Mucosa of rectum (tissue), 2 donors: ENCODE results near the gene ALK.

Experiments
- H3K27ac ChIP-seq, 2 donors: one replicate each; pipeline ENCODE4 v1.7.0; 2013; ENCODE audit warnings: inconsistent platforms in 2 of 2, low read depth in 2 of 2, low read length in 2 of 2
- H3K27me3 ChIP-seq, 2 donors: one replicate each; pipeline ENCODE4 v1.7.0; 2013; ENCODE audit warnings: low read length in 2 of 2; ENCODE audit not compliant: control insufficient read depth in 2 of 2, insufficient read depth in 2 of 2
- H3K36me3 ChIP-seq, 2 donors: one replicate each; pipeline ENCODE4 v1.7.0; 2013; ENCODE audit warnings: low read length in 2 of 2; ENCODE audit not compliant: control insufficient read depth in 2 of 2, insufficient read depth in 2 of 2
- H3K4me1 ChIP-seq, 2 donors: one replicate each; pipeline ENCODE4 v1.7.0; 2013; ENCODE audit warnings: low read length in 2 of 2, mild to moderate bottlenecking in 1 of 2; ENCODE audit not compliant: control insufficient read depth in 2 of 2, insufficient read depth in 2 of 2
- H3K4me3 ChIP-seq, 2 donors: one replicate each; pipeline ENCODE4 v1.7.0; 2013; ENCODE audit warnings: low read length in 2 of 2
- H3K9ac ChIP-seq, 2 donors: one replicate each; pipeline ENCODE4 v1.7.0; 2013; ENCODE audit warnings: low read length in 2 of 2, low read depth in 1 of 2, mild to moderate bottlenecking in 1 of 2
- H3K9me3 ChIP-seq, 2 donors: one replicate each; pipeline ENCODE4 v1.7.0; 2013; ENCODE audit warnings: low read length in 2 of 2; ENCODE audit not compliant: control insufficient read depth in 2 of 2
- donor health status: healthy.
- donor health status: Normal muscosa, but diverticular disease.

Gene ALK

DNA sequence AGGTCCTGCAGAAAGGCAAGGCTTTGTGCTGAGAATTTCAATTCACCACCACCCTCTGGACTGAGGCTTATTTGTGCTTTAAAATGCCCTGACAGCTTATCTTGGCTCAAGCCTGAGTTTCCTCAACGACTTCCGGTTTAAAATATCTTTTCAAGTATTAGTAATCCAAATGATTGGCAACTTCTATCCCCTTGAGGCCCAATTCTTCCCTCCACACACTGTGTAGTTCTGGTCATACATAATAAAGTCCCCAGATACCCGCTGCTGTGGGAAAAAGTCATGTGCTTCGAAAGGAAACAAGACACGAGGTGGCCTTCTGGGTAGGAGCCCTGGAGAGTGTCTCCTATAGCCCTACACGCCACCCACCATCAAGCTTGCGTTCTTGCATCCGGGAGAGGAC is 393.4 kb downstream of the ALK start:
- Histone ChIP-seq H3K4me1 (no peaks in the 10 kb centered on the region), H3K36me3 (no peaks in the 10 kb centered on the region)

DNA sequence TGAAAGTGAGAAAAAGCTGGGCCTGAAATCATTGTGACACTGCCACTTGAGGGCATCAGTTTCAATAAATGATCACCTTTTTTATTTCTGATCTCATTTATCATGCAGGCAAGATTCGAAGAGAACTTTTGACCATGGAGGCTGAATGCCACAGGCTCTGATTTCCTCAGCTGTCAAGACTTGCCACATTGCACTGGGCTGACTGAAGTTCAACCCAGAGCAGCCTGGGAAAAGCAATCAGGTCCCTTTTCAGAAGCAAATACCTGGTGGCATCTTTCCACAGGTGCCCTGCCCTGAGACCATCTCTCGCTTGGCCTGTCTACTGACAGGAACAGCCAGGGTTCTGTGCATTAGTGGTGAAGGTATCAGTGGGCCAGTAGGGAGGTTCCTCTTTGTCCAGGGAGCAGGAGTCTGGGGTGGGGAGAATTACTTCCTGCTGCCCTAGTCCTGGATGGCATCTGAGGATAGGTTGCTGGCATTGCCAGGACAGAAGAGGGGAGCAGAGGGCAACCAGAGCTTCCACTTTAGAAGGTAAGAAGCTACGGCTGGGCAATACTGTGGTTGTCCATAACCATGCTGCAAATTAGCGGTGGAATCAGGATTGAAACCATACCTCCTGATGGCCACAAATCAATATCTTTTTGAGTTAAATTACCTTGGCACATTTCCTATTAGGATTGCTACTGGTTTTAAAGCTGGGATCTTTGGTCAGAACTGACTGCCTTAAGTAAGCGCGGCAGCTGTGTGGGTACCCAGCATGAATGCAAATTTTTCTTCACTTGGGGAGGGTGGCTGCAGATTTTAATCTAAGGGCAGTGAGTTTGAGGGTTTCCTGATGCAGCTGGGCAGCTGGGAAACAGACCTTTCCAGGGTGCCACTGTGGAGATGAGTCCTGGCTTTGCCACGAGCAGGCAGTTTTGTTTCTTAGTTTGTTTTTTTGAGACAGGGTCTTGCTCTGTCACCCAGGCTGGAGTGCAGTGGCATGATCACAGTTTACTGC is 394.5 kb downstream of the ALK start:
- Histone ChIP-seq H3K9ac (no peak overlapping the region), H3K27me3 (no peaks in the 10 kb centered on the region), H3K36me3 (no peaks in the 10 kb centered on the region), H3K9me3 (no peaks in the 10 kb centered on the region), H3K4me3 (no peak overlapping the region), H3K4me1 (no peaks in the 10 kb centered on the region), H3K27ac (no peak overlapping the region)

More for the DNA sequence above, 393.4 kb downstream of the ALK start:
- H3K27me3 ChIP-seq: no peaks in the 10 kb centered on the region
- H3K9me3 ChIP-seq: no peaks in the 10 kb centered on the region
- H3K4me3 ChIP-seq: no peak overlapping the region
- no peak overlapping the region for H3K9ac ChIP-seq
- no peak overlapping the region for H3K27ac ChIP-seq

DNA sequence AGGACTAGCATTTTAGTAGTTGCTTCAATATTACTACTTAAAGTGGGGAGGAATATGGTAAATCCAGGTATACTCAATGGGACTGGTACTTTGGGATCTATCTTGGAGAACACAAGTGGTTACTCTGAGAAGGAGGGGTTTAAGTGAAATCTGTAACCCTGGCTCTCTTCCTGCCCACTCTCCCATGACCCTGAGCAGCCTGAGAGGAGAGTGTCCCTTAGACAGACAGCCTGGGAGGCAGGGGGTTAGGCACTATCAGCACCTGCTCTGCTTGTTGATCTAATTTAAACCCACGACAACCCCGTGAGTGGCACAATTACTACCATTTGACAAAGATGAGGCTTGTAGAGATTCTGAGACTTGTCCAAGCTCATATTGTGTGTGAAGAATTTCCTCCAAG is 395.5 kb downstream of the ALK start:
- H3K27me3 ChIP-seq: no peaks in the 10 kb centered on the region
- no peak overlapping the region for H3K9ac ChIP-seq

DNA sequence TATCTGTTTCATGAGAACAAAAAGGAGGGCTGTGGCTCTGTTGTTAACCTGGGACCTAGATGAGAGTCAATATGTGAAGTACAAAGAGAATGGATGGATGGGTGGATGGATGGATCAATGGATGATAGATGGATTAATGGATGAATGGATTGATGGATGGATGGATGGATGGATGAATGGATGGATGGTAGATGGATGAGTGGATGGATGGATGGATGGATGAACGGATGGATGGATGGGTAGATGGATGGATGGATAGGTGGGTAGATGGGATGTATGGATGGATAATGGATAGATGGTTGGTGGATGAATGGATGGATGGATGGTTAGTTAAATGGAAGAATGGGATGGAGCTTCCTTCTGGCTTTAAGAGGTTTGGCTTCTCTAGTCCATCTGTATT is 396.7 kb downstream of the ALK start:
- Histone ChIP-seq H3K9ac (no peak overlapping the region), H3K9me3 (no peaks in the 10 kb centered on the region), H3K4me3 (no peak overlapping the region), H3K36me3 (no peaks in the 10 kb centered on the region), H3K4me1 (no peaks in the 10 kb centered on the region), H3K27ac (no peak overlapping the region), H3K27me3 (no peaks in the 10 kb centered on the region)

More for the DNA sequence above, 395.5 kb downstream of the ALK start:
- Histone ChIP-seq H3K4me3 (no peak overlapping the region), H3K9me3 (no peaks in the 10 kb centered on the region), H3K36me3 (no peaks in the 10 kb centered on the region), H3K4me1 (no peaks in the 10 kb centered on the region), H3K27ac (no peak overlapping the region)

DNA sequence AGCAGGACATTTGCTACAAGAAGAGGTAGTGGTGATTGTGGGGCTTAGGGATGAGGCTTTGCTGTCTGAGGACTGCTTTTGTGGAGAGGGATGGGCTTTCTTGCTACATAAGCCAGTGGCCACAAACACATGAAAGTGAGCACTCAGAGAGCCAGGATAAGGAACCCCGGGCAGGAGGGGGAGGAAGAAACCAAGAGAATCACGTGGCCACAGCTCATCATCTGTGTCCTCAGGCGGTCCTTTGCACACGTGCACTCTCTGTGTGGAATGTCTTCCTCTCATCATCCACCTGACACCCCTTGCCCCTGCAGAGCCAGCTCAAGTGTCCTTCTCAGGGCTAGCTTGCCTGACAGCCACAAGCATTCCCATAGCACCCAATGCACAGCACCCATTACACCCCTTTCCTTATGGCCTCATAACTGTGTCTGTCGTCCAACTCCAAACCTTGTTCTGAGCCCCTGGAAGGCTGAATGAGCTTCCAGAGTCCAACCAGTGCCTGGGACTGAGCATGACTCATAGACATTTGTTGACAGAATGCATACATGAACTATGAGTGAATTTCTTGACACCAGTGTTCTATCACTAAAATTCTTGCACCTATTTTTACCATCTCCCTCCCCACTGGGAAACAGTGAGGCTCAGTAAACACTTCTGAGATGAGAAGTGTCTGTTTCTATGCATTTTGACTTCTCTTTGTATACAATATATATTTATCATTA is 398.3 kb downstream of the ALK start:
- Histone ChIP-seq H3K9me3 (no peaks in the 10 kb centered on the region), H3K4me3 (no peak overlapping the region), H3K4me1 (no peaks in the 10 kb centered on the region), H3K27ac (no peak overlapping the region), H3K36me3 (no peaks in the 10 kb centered on the region), H3K9ac (no peak overlapping the region), H3K27me3 (no peaks in the 10 kb centered on the region)

DNA sequence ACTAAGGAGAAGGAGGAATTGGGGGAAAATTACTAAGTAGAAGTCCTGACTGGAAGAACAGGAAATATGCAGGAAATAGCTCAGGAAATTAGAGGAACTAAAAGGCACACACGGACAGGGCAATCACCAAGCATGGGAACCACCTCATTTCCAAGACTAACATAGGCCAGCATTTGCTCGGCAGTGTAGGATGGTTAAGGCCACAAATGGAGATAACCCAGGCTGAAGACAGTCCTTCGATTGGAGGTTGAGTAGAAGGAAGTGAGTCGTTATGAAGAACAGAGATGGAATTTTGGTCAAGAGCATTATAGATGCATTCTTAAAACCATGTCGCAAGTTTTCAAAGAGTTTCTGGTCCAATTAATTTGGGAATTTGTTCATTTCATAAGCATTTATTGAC is 401.4 kb downstream of the ALK start:
- Histone ChIP-seq H3K27ac (no peak overlapping the region), H3K9me3 (no peaks in the 10 kb centered on the region), H3K36me3 (no peaks in the 10 kb centered on the region)

DNA sequence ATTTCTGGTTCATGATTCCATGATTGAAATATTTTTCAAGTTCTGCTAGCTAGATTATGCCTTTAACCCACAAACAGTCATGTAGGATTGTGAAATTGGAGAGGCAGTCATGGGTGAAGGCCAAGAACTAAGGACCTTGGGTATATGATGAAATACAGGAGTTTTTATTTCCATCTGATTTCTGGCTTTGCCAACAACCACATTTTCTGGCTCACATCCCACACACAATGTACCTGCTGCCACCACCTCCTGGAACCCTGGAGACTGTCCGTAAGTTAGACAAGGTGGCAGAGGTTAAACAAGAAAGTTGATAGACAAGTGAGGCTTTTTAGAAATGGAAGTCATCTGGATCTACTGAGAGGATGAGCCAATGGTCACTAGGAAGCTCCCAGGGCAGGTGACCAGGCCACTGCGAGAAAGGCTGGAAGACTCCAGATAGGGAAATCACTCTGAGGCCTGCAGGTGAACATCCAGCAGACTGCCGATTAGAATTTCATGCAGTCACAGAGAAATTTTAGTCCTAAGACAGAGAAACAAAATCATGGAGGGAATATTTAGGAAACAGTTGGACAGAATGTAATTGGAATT is 402.0 kb downstream of the ALK start:
- Histone ChIP-seq H3K9ac (no peak overlapping the region), H3K27ac (no peak overlapping the region), H3K4me3 (no peak overlapping the region), H3K9me3 (no peaks in the 10 kb centered on the region), H3K36me3 (no peaks in the 10 kb centered on the region), H3K4me1 (no peaks in the 10 kb centered on the region), H3K27me3 (no peaks in the 10 kb centered on the region)

More for the DNA sequence above, 401.4 kb downstream of the ALK start:
- H3K4me3 ChIP-seq: no peak overlapping the region
- no peak overlapping the region for H3K9ac ChIP-seq
- H3K27me3 ChIP-seq: no peaks in the 10 kb centered on the region
- no peaks in the 10 kb centered on the region for H3K4me1 ChIP-seq

DNA sequence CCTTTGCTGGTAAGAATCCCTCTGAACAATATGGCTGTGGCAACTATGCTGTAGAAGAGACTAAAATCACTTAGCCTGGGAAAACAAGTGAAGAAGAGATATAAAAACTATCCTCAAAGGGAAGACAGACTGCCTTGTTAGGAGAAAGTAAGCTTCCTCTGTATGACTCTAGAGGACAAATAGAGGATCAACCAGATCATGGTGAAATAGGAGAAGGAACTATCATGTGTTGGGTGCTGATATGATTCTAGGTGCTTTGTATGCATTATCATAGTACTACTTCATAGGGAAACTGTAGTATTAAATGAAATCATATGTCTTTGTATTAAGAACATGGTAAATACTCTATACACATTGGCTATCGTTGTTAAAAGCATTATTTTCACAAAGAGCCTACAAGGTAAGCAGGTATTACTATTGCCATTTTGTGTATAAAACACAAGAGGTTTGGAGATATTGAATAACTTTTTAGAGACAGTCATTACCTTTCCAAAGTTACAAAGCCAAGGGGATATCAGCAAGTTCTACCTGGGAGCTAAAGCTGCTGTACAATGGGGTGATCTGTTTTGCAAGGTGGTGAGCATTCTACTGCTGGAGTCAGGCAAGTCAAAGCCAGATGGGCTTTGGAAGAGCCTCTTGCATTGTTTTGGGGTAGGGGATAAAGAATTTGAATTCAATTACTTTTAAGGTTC is 402.6 kb downstream of the ALK start:
- Histone ChIP-seq H3K9me3 (no peaks in the 10 kb centered on the region), H3K36me3 (no peaks in the 10 kb centered on the region), H3K4me3 (no peak overlapping the region), H3K27me3 (no peaks in the 10 kb centered on the region), H3K9ac (no peak overlapping the region), H3K27ac (no peak overlapping the region), H3K4me1 (no peaks in the 10 kb centered on the region)

DNA sequence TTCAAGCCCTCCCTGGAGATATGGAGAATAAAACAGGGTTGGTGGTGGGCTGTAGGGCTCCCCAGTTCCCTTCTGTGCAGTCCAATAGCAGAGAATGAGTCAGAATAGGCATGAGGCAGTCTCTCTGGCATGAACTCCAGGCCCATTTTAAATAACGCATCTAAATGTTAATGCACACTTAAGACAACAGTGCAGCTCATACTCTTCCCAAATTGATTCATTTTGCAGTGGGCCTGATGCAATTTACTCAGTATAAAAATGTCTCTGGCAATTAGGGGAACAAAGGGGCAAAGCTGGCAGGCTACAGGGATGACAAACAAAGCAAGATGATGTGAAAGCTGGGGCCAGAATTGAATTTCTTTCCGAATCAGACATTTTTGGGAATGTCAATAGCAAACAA is 403.4 kb downstream of the ALK start:
- H3K9me3 ChIP-seq: no peaks in the 10 kb centered on the region
- no peaks in the 10 kb centered on the region for H3K4me1 ChIP-seq
- H3K27me3 ChIP-seq: no peaks in the 10 kb centered on the region
- no peaks in the 10 kb centered on the region for H3K36me3 ChIP-seq
- no peak overlapping the region for H3K9ac ChIP-seq
- no peak overlapping the region for H3K27ac ChIP-seq
- H3K4me3 ChIP-seq: no peak overlapping the region
